Gastrocnemius medialis (tissue), 4 donors: ENCODE data around the gene SLC35B2.

Experiments used
- CTCF ChIP-seq, 5 experiments: fragments of 450-650 bp in 3 of 5; fragments of 200-600 bp in 2 of 5; sonication (generic) in 2 of 5; IDR thresholded peaks in 4 of 5; conservative IDR thresholded peaks in 1 of 5; 1 replicate in 4 of 5; 2 replicates in 1 of 5; pipeline ENCODE4 v1.5.1; 2016 to 2019; ENCODE audit warnings: antibody characterized with exemption in 5 of 5, mild to moderate bottlenecking in 3 of 5, moderate library complexity in 3 of 5
- POLR2A ChIP-seq, 2 donors: fragments of 450-650 bp; IDR thresholded peaks; one replicate each; pipeline ENCODE4 v1.6.1; 2017; ENCODE audit warnings: antibody characterized with exemption in 2 of 2, mild to moderate bottlenecking in 2 of 2, moderate library complexity in 2 of 2

DNA sequence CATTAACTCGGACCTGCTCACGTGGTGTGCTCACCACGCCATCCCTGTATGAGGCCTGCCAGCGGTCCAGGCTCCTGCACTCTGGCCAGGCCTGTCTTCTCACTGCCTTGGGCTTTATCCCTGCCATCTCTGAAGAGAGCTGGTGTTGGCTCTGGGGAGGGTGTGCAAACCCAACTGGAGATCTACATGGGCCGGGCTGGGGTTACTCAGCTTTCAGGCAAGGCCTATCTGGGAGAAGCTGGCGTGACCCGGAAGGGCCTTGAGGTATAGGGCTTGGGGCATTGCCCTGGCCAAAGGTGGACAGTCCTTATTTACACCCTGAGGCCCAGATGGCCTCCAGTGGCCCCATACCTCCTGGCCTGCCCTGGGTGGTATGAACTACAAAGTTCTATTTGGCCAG is 28.9 kb downstream of the SLC35B2 start:
- TF ChIP-seq CTCF (IDR thresholded peaks at IDR 0.05 in 4 of 5, conservative IDR thresholded peaks at IDR 0.05 in 1 of 5) = no peak
- TF ChIP-seq POLR2A (IDR thresholded peaks at IDR 0.05) = no peak
